Endothelial cell of umbilical vein (primary cell): ENCODE results near the gene EPB41L1. TPM values are rescaled to one million over a fixed set of nuclear protein-coding genes. Genes with fewer than 3 reads are reported as not detected.

Source experiments
- BruUV-seq: library from RNA; stranded (reverse); fragments of 400-500 nt; replicated peaks from 2 replicates; lab custom pipeline; 2021; lab: Mats Ljungman, UMichigan
- CTCF ChIA-PET: fragments of 300-600, 350-600 bp; sonication (Branson Sonifier 250); formaldehyde crosslinking; loops from one replicate; lab custom pipeline; 2021; ENCODE audit warnings: antibody characterized with exemption, inconsistent platforms; lab: Charles Lee
- POLR2A ChIA-PET: fragments of 300-600, 350-600 bp; sonication (Branson Sonifier 250); formaldehyde crosslinking; loops from one replicate; lab custom pipeline; 2021; ENCODE audit warnings: antibody characterized with exemption, inconsistent platforms; lab: Charles Lee
- DNase-seq: peaks from one replicate; pipeline ENCODE4 v3.0.0-alpha.2; 2011; ENCODE audit warnings: low read depth, low spot score
- FAIRE-seq: peaks from 2 replicates; lab custom pipeline; 2011; peaks lifted over from hg19 to GRCh38; lab: Jason Lieb, UNC
- H2AFZ ChIP-seq: 2 replicates; pipeline ENCODE4 v1.6.0; 2012; ENCODE audit warnings: low read depth, low read length, control low read depth, inconsistent platforms
- H3K27ac ChIP-seq: 2 replicates; pipeline ENCODE4 v1.5.1; 2011; ENCODE audit warnings: low read depth, mild to moderate bottlenecking, control low read depth, low read length, moderate library complexity; ENCODE audit not compliant: insufficient read depth
- H3K27me3 ChIP-seq, 2 experiments: 2 replicates each; pipeline versions ENCODE4 v1.6.0 to v1.6.1; 2011; ENCODE audit warnings: low read length in 2 of 2, mixed read lengths in 1 of 2; ENCODE audit not compliant: control insufficient read depth in 2 of 2, insufficient read depth in 2 of 2
- H3K36me3 ChIP-seq, 2 experiments: 2 replicates in 1 of 2; 3 replicates in 1 of 2; pipeline ENCODE4 v1.5.1; 2011; ENCODE audit warnings: low read length in 2 of 2, mild to moderate bottlenecking in 1 of 2, moderate library complexity in 1 of 2; ENCODE audit not compliant: control insufficient read depth in 2 of 2, insufficient read depth in 2 of 2; ENCODE audit errors: extremely low read depth in 1 of 2
- H3K4me1 ChIP-seq: 3 replicates; pipeline ENCODE4 v1.5.1; 2011; ENCODE audit warnings: mild to moderate bottlenecking, low read length; ENCODE audit not compliant: control insufficient read depth, insufficient read depth; ENCODE audit errors: extremely low read depth
- H3K4me2 ChIP-seq: 2 replicates; pipeline ENCODE4 v1.6.1; 2011; ENCODE audit warnings: low read length, control low read depth, mixed read lengths; ENCODE audit not compliant: insufficient read depth
- H3K4me3 ChIP-seq, 3 experiments: fragments of 200-600 bp in 1 of 3; sonication (generic), shearing (Covaris generic) in 1 of 3; replicated peaks in 1 of 3; 2 replicates each; pipeline ENCODE4 v1.5.1; 2011 to 2016; ENCODE audit warnings: control low read depth in 3 of 3, low read length in 3 of 3, mild to moderate bottlenecking in 2 of 3, inconsistent platforms in 1 of 3, low read depth in 1 of 3, moderate library complexity in 1 of 3; ENCODE audit not compliant: insufficient read depth in 1 of 3
- H3K79me2 ChIP-seq: 2 replicates; pipeline ENCODE4 v1.6.0; 2012; ENCODE audit warnings: low read length, inconsistent platforms; ENCODE audit not compliant: control insufficient read depth, insufficient read depth
- H3K9ac ChIP-seq: replicated peaks from 2 replicates; pipeline ENCODE3; 2011; ENCODE audit warnings: low read length, control low read depth; ENCODE audit not compliant: insufficient read depth; ENCODE audit errors: extremely low read depth
- H3K9me1 ChIP-seq: replicated peaks from 3 replicates; pipeline ENCODE4 v1.6.0; 2011; ENCODE audit warnings: mild to moderate bottlenecking, low read length; ENCODE audit not compliant: control insufficient read depth, insufficient read depth; ENCODE audit errors: extremely low read depth
- H3K9me3 ChIP-seq: replicated peaks from 2 replicates; pipeline ENCODE4 v1.5.1; 2012; ENCODE audit warnings: low read length, inconsistent platforms; ENCODE audit not compliant: control insufficient read depth, insufficient read depth
- H4K20me1 ChIP-seq: replicated peaks from 2 replicates; pipeline ENCODE3; 2011; ENCODE audit warnings: mild to moderate bottlenecking, low read length; ENCODE audit not compliant: control insufficient read depth, insufficient read depth; ENCODE audit errors: extremely low read depth
- EZH2 ChIP-seq: IDR thresholded peaks from 2 replicates; pipeline ENCODE4 v1.6.1; 2012; ENCODE audit warnings: borderline replicate concordance, low read depth, mild to moderate bottlenecking, moderate library complexity, low read length, inconsistent platforms; ENCODE audit not compliant: severe bottlenecking
- FOS ChIP-seq: IDR thresholded peaks from 2 replicates; pipeline ENCODE4 v1.6.1; 2011; ENCODE audit warnings: mild to moderate bottlenecking, low read length, moderate library complexity, borderline replicate concordance; ENCODE audit not compliant: insufficient read depth
- GATA2 ChIP-seq: IDR thresholded peaks from 2 replicates; pipeline ENCODE4 v1.7.0; 2011; ENCODE audit warnings: low read depth, mild to moderate bottlenecking, moderate library complexity, mixed read lengths, low read length; ENCODE audit not compliant: insufficient read length, insufficient read depth
- JUN ChIP-seq: IDR thresholded peaks from 2 replicates; pipeline ENCODE4 v1.6.1; 2011; ENCODE audit warnings: borderline replicate concordance, low read depth; ENCODE audit not compliant: insufficient read length, insufficient read depth
- MYC ChIP-seq: IDR thresholded peaks from one replicate; pipeline ENCODE4 v1.6.1; 2011; ENCODE audit warnings: mild to moderate bottlenecking, low read depth, low read length
- POLR2A ChIP-seq: IDR thresholded peaks from 2 replicates; pipeline ENCODE4 v1.6.1; 2012; ENCODE audit warnings: low read depth, mild to moderate bottlenecking, control low read depth, low read length
- POLR2AphosphoS5 ChIP-seq: IDR thresholded peaks from 2 replicates; pipeline ENCODE4 v1.6.1; 2012; ENCODE audit warnings: low read depth, mild to moderate bottlenecking, control low read depth, low read length, moderate library complexity; ENCODE audit not compliant: insufficient read depth
- dilution Hi-C: fragments of 300-500 bp; cut with MboI; formaldehyde crosslinking; loops from one replicate; pipeline ENCODE4 v1.15.0; 2019; ENCODE audit warnings: low sequenced_read_pairs; ENCODE audit not compliant: extremely low pct_ligation_motif_present
- intact Hi-C: fragments of 100-400 bp; cut with micrococcal nuclease; formaldehyde crosslinking; loops from one replicate; pipeline ENCODE4 v1.10.0; 2022
- polyA plus RNA-seq, 4 experiments: library from polyadenylated mRNA; depleted of rRNA in 3 of 4; stranded (reverse) in 3 of 4; unstranded in 1 of 4; fragments of >200 nt; gene quantifications; 2 replicates each; pipeline versions ENCODE4 v1.2.1 to v1.2.3, GENCODE V29; 2011 to 2012; ENCODE audit warnings: missing spikeins in 1 of 4
- total RNA-seq: library from RNA; stranded (reverse); gene quantifications from 2 replicates; pipeline ENCODE4 v1.2.3, GENCODE V29; 2021
- TF ChIP-seq, protein P1 (sequence below): IDR thresholded peaks from 2 replicates; pipeline ENCODE4 v1.6.1; 2011; ENCODE audit not compliant: insufficient read depth, insufficient read length

Gene EPB41L1
- total and polyA plus RNA-seq, 2 donors (not counting 3 experiments of a cell fraction or from before 2014, with no cell fraction given) = 6.1 to 12.2 TPM

DNA sequence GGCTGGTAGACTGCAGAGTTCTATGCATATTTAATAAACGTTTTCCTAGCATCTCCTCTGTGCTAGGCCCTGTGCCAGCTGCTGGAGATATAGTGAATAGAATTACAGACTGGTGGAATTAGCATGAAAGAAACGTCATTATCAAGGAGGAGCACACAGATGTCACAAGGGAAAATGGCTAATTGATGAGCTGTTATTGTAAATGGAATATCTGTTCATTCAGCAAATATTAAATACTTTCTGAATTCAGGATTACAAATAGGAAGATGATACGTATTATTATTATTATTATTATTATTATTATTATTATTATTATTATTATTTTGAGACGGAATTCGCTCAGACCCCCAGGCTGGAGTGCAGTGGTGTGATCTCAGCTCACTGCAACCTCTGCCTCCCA lies 82.9 kb downstream of the EPB41L1 start:
- ChIA-PET CTCF (interaction anchor here (0.9 to 2.1 kb wide), 6 partner anchors 11 to 245 kb away, joined by 3 to 13 read pairs (median 4); no protein-coding TSS in a partner anchor), POLR2A (interaction anchor here (0.6 kb wide), 1 partner anchor 112 kb away, joined by 4 read pairs; no protein-coding TSS in a partner anchor)
- BruUV-seq = no TSS peak
- intact Hi-C loops (no loop called here), dilution Hi-C loops (no loop called here)
- H3K9ac ChIP-seq = no peak overlapping the region
- peaks cover 44% of the 10 kb centered on the region for H3K79me2 ChIP-seq
- TF ChIP-seq FOS (no peak), POLR2A (no peak), POLR2AphosphoS5 (no peak), MYC (no peak), JUN (no peak)
- TF ChIP-seq, protein P1, sequence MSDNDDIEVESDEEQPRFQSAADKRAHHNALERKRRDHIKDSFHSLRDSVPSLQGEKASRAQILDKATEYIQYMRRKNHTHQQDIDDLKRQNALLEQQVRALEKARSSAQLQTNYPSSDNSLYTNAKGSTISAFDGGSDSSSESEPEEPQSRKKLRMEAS = no peak
- no peak overlapping the region for H3K27ac ChIP-seq
- H3K4me2 ChIP-seq = peak overlapping the region; percentile 87
- no peaks in the 10 kb centered on the region for H3K9me1 ChIP-seq
- H3K36me3 ChIP-seq = peaks cover 0 to 11% of the 10 kb centered on the region in 2 experiments
- H2AFZ ChIP-seq = no peak overlapping the region
- peak overlapping the region in 2 of 3 experiments; percentile 61 to 91 for H3K4me3 ChIP-seq
- no peaks in the 10 kb centered on the region for H3K9me3 ChIP-seq
- DNase-seq = no peak
- H4K20me1 ChIP-seq = no peaks in the 10 kb centered on the region
- no peaks in the 10 kb centered on the region for H3K27me3 ChIP-seq
- no peak for FAIRE-seq
- peaks cover 10% of the 10 kb centered on the region for H3K4me1 ChIP-seq

- Histone ChIP-seq H3K27me3 (no peaks in the 10 kb centered on the region), H3K27ac (no peak overlapping the region), H3K9me3 (no peaks in the 10 kb centered on the region), H3K9ac (no peak overlapping the region), H3K9me1 (no peaks in the 10 kb centered on the region), H4K20me1 (no peaks in the 10 kb centered on the region), H3K79me2 (peaks cover 47% of the 10 kb centered on the region), H3K4me3 (no peak overlapping the region), H3K4me1 (peaks cover 10% of the 10 kb centered on the region), H2AFZ (no peak overlapping the region), H3K4me2 (no peak overlapping the region), H3K36me3 (peaks cover 0 to 11% of the 10 kb centered on the region in 2 experiments)
- TF ChIP-seq POLR2AphosphoS5 (no peak), EZH2 (no peak), FOS (no peak), JUN (no peak), GATA2 (no peak), MYC (no peak), POLR2A (no peak)
- no TSS peak for BruUV-seq
- dilution Hi-C loops (no loop called here), intact Hi-C loops (no loop called here)
- FAIRE-seq = no peak
- DNase-seq = no peak
- ChIA-PET POLR2A (no interaction called here), CTCF (interaction anchor here (1.1 to 2.1 kb wide), 3 partner anchors 11 to 161 kb away, joined by 3 to 5 read pairs (median 5); no protein-coding TSS in a partner anchor)
Measured at GRCh38 chr20:36238153-36238552, 83.6 kb downstream of the EPB41L1 start.
